HG03139 (cell line): ENCODE measurements around the gene AARS2.
A peak's percentile ranks its signal among the peaks of the same experiment; 100 is the strongest.
"Not testable (repeated sequence)": the region's sequence is repeated elsewhere in the genome, so short reads cannot be mapped to it uniquely, and the experiment has no call there.

Source experiments
- ATAC-seq: cut with Tn5 transposase; IDR thresholded peaks from one replicate; pipeline ENCODE4 v1.9.1; 2021; ENCODE audit not compliant: unreplicated experiment

The AARS2 gene

DNA sequence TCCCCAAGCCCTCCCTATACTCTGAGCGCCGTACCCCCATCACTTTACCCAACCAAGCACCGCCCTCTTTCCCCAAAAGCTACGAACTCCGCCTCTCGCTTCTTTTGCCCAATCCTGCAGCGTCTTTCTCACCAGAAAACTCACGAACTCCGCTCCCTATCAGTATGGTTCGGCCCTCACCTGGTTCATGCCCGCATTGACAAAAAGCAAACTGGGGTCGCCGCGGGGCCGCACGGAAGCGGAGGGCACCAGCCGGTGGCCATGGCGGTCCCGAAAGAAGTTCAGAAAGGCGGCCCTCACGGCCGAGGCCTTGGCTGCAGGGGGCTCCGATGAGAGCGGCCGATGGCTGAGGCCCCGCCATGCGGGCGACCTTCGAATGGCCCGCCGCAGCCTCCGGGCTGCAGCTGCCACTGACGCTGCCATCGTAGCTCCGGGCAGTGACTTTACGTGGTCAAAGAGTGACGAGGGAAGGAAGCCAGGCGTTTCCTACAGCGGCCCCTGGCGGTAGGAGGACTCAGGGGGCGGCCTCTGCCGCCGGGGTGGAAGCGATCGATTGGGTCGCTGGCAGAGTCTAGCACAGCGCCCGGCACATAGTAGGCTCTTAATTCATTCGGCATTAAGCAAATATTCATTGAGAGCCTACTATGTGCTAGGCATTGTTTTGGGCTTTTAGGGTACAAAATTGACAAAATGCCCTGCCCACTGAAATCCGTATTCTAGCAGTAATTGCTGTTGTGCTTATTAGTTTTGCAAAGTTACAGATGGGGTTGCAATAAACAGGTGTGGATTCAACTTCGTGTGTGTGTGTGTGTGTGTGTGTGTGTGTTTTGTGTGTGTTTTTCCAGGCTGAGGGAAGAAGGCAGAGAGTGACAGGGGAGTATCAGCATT lies at the start of gene AARS2:
AARS2 (minus strand) TSS at position 447 of the 888 bp plus-strand sequence; CDS start at position 423, 24 bp downstream.
- peak; percentile 79 for ATAC-seq

DNA sequence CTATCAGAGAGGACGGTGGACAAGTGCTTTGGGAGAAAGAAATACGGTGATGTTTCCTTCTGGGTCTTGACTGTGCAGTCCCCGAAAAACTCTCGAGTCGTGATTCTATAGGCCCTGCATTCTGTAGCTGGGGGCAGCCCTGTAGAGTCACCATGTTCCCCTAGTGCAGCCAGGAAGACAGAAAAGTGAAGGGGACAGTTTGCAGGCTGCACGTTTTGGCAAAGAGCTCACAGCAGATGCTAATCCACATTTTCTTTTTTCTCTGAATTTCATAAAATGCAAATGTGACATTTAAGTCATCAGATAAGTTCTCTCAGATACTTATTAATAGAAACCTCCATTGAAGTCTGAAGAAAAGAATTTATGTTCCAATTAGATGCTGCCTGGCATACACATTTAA lies 48.8 kb upstream of the AARS2 start:
- no peak for ATAC-seq

DNA sequence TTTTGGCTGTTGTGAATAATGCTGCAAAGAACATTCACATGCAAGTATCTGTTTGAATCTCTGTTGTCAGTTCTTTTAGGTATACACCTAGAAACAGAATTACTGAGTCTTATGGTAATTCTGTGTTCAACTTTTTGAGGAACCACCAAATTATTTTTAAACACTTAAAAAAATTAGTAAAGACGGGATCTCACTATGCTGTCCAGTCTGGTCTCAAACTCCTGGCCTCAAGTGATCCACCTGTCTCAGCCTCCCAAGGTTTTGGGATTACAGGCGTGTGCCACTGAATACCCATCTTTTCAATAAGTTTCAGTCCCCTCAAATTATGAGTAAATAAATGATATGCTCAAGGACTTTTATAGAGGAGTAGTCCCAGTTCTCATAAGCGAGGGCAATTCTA lies 46.8 kb upstream of the AARS2 start:
- ATAC-seq = no peak

DNA sequence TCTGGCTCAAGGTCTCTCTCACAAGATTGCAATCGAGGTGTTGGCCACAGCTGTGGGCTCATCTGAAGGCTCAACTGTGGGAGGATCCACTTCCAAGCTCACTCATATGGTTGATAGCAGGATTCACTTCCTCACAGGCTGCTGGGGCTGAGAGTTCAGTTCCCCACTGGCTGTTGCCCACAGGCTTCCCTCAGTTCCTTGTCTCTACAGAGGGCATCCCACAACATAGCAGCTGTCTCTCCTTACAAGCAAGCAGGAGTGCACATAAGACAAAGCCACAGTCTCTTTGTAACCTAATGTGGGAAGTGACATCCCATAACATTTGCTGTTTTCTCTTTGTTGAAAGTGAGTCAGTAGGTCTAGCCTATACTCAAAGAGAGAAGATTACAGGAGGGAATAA lies 43.3 kb upstream of the AARS2 start:
- ATAC-seq = no peak

DNA sequence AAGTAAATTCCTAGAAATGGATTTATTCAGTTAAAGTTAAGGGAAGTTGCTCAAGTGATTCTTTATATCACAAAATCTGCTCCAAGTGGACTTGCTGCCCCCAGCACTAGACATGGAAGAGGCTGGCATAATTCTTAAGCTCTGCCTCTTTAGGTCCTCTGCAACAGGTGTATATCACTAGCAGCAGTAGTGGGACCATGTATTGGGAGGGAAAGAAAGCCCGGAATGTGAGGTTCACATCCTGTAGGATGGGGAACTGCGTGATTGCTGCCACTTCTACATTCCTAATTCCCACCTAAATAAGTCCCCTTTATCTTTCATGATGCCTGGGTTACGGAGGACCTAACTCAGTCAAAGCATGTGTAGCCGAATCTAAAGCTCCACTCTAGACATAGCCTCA lies 42.5 kb upstream of the AARS2 start:
- no peak for ATAC-seq

- ATAC-seq = no peak
Measured at GRCh38 chr6:44353336-44353735, 40.2 kb upstream of the AARS2 start.

DNA sequence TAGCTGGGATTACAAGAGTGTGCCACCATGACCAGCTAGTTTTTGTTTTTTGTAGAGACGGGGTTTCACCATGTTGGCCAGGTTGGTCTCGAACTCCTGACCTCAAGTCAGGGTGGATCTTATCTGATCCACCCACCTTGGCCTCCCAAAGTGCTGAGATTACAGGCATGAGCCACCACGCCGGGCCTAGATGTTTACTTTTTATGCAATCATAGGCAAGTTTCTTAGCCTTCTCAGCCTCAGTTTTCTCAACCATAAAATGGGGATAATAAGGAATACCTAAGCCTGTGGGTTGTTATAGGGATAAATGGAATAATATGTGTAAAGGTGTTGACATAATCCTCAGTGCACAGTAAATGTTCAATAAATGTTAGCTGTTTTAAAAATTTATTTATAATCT lies 39.1 kb upstream of the AARS2 start:
- no peak for ATAC-seq

DNA sequence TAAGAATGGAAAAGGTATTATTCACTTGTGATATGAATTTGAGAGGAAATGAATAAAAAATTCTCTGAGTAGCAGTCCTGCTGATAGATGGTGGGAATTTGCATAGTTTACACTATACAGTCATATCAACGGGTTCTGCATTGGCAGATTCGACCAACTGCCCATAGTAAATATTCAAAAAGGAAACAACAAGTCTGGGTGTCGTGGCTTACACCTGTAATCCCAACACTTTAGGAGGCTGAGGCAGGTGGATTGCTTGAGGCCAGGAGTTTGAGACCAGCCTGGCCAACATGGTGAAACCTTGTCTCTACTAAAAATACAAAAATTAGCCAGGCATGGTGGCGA lies 37.5 kb upstream of the AARS2 start:
- ATAC-seq = not testable (repeated sequence)

- ATAC-seq = no peak
Measured at GRCh38 chr6:44349904-44350649, 36.9 kb upstream of the AARS2 start.

- not testable (repeated sequence) for ATAC-seq
Measured at GRCh38 chr6:44346818-44347217, 33.7 kb upstream of the AARS2 start.

DNA sequence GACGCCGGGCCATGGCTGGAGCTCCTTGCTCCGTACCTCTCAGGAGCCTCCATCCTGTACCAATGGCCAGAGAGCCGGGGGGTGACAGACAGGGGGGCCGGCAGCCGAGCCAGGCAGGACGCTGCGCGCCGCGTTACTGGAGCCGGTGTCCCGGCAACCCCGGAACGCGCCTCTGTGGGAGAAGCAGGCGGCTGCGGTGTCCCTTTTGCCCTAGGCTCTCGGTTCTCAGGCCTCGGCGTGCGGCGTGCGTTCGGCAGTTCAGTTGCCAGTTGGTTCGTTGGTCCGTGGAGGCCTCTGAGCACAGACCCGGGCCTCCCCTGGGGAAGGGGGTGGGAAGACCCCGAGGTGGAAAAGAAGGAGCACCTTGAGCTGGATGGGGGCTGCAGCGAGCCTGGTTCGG lies 29.3 kb upstream of the AARS2 start, which contains the start of gene SPATS1:
SPATS1 (plus strand) TSS at position 162 of the 400 bp plus-strand sequence. CDS start 446 bp downstream, outside the sequence.
- no peak for ATAC-seq

DNA sequence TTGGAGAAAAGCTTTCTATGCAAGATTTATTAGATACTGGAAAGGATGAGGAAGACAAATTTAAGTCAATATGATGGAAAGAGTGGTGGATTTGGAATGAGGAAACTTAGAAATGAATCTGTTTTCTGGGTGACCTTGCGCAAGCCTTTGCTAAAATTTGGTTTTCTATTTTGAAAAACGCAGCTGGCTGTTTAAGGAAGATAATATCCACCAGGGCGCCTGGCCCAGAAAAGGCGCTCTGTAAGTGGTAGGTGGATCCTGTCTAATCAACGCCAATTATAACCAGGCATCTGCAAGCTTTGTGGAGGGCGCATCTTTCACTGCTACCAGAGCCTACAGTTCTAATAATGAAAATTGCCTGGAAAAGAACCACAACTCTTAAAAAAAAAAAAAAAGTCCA lies 28.9 kb upstream of the AARS2 start:
- no peak for ATAC-seq

DNA sequence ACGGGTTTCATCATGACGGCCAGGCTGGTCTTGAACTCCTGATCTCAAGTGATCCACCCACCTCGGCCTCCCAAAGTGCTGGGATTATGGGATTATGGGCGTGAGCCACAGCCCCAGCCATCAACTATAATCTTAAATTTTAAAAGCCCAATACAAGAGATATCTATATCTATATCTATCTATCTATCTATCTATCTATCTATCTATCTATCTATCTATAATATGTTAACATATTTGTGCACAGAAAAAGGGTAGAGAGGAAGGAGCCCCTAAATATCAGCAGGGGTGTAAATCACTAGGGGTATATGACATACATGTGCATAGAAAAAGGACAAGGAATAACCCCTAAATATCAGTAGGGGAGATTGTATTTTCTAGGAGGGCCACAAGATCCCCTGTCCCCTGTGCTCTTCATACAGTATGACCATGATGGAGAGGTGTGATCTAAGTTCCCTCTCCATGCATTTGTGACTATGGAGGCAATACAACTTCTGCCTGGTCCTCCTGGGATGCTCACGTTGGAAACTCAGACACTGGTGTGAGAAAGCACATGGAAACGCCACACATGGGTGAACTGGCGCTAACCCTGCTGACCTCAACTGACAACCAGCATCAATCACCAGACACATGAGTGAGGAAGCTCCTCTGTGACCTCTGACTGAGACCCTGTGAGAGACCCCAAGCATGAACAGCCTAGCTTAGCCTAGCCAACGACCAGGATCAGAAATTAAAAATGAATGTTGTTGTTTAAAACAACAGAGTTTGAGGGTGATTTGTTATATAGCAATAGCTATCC lies 28.1 kb upstream of the AARS2 start:
- ATAC-seq = no peak

- ATAC-seq = no peak
Measured at GRCh38 chr6:44339763-44340625, 26.8 kb upstream of the AARS2 start.

- no peak for ATAC-seq
Measured at GRCh38 chr6:44339301-44339700, 26.2 kb upstream of the AARS2 start.

- no peak for ATAC-seq
Measured at GRCh38 chr6:44338228-44339122, 25.3 kb upstream of the AARS2 start.

- no peak for ATAC-seq
Measured at GRCh38 chr6:44335631-44336030, 22.5 kb upstream of the AARS2 start.

DNA sequence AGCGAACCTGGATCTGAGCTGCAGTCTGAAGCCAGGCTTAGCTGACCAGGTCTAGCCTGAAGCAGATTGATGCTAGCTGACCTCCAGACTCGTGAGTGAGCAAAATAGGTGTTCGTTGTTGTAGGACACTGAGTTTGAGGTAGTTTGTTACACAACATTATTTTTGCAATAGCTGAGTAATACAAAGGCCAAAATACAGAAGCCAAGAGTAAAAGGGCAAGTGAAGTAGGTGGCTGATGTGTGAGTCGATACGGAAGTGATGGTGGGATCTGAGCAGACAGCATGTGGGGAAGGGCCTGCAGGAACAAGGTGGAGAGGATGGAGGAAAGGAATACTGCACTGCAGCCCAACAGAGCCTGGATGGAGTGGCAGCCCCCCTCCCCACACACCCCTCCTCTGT lies 20.8 kb upstream of the AARS2 start:
- no peak for ATAC-seq

- no peak for ATAC-seq
Measured at GRCh38 chr6:44333273-44333919, 20.2 kb upstream of the AARS2 start.
